A673 (cell line): ENCODE measurements around the gene MSH6. TPM values are rescaled to one million over a fixed set of nuclear protein-coding genes. Genes with fewer than 3 reads are reported as not detected.

Experiments
- Bru-seq: library from RNA; stranded (reverse); fragments of 400-500 nt; gene quantifications from one replicate; lab custom pipeline; 2021; lab: Mats Ljungman, UMichigan
- BruChase-seq, 2 experiments: library from RNA; stranded (reverse); fragments of 400-500 nt; gene quantifications; one replicate each; lab custom pipeline; 2021; lab: Mats Ljungman, UMichigan
- BruUV-seq: library from RNA; stranded (reverse); fragments of 400-500 nt; replicated peaks from 2 replicates; lab custom pipeline; 2021; lab: Mats Ljungman, UMichigan
- CTCF ChIA-PET: fragments of 300-600 bp; sonication (Branson Sonifier 250); formaldehyde crosslinking; loops from one replicate; lab custom pipeline; 2022; ENCODE audit warnings: antibody characterized with exemption; lab: Charles Lee
- POLR2A ChIA-PET: fragments of 300-600 bp; sonication (Branson Sonifier 250); formaldehyde crosslinking; loops from one replicate; lab custom pipeline; 2022; ENCODE audit warnings: antibody characterized with exemption; ENCODE audit not compliant: low non-redundant PET; lab: Charles Lee
- DNase-seq: peaks from one replicate; pipeline ENCODE4 v3.0.0-alpha.2; 2015; ENCODE audit warnings: low spot score
- H3K27ac ChIP-seq: fragments of 200-600 bp; sonication (generic); 2 replicates; pipeline ENCODE4 v1.5.1; 2016; ENCODE audit warnings: mixed run types, low read depth, mild to moderate bottlenecking, mixed read lengths, antibody characterized with exemption, low read length; ENCODE audit not compliant: poor library complexity, severe bottlenecking
- H3K27me3 ChIP-seq: fragments of 200-600 bp; sonication (generic); replicated peaks from 2 replicates; pipeline ENCODE4 v1.6.1; 2017; ENCODE audit warnings: mixed run types, low read depth, mild to moderate bottlenecking, mixed read lengths, antibody characterized with exemption, low read length; ENCODE audit not compliant: insufficient read depth, poor library complexity
- H3K36me3 ChIP-seq: fragments of 200-600 bp; sonication (generic); 2 replicates; pipeline ENCODE4 v1.6.1; 2016; ENCODE audit warnings: mixed run types, mild to moderate bottlenecking, mixed read lengths, antibody characterized with exemption, low read length; ENCODE audit not compliant: insufficient read depth, poor library complexity, severe bottlenecking
- H3K4me1 ChIP-seq: fragments of 200-600 bp; sonication (generic); 2 replicates; pipeline ENCODE4 v1.6.1; 2017; ENCODE audit warnings: mixed run types, mild to moderate bottlenecking, mixed read lengths, antibody characterized with exemption, low read length; ENCODE audit not compliant: insufficient read depth, poor library complexity, severe bottlenecking
- H3K4me3 ChIP-seq: fragments of 200-600 bp; sonication (generic); 2 replicates; pipeline ENCODE4 v1.5.1; 2016; ENCODE audit warnings: low read depth, mixed run types, mild to moderate bottlenecking, mixed read lengths, low read length; ENCODE audit not compliant: poor library complexity, severe bottlenecking
- H3K9me3 ChIP-seq: fragments of 200-600 bp; sonication (generic); 2 replicates; pipeline ENCODE4 v1.6.1; 2016; ENCODE audit warnings: mixed run types, low read depth, mild to moderate bottlenecking, mixed read lengths, antibody characterized with exemption, low read length; ENCODE audit not compliant: poor library complexity, severe bottlenecking
- EZH2 ChIP-seq: fragments of 200-600 bp; sonication (generic); IDR thresholded peaks from 2 replicates; pipeline ENCODE4 v1.6.1; 2017; ENCODE audit warnings: borderline replicate concordance, low read depth, mild to moderate bottlenecking, mixed read lengths, antibody characterized with exemption, low read length; ENCODE audit not compliant: poor library complexity, severe bottlenecking
- intact Hi-C: fragments of 100-400 bp; cut with micrococcal nuclease; formaldehyde crosslinking; loops from one replicate; pipeline ENCODE4 v1.10.0; 2022; ENCODE audit not compliant: unreplicated experiment
- long read RNA-seq: library from polyadenylated mRNA; stranded (forward); transcript quantifications from one replicate; pipeline ENCODE4 v2.0.0, GENCODE V29; 2022
- total RNA-seq: library from RNA; stranded (reverse); gene quantifications from 2 replicates; pipeline ENCODE4 v1.2.3, GENCODE V29; 2021
- TF ChIP-seq, protein P1 (sequence below): fragments of 300-800, 200-600 bp; sonication (generic); conservative IDR thresholded peaks from 2 replicates; pipeline ENCODE4 v1.5.1; 2017; ENCODE audit warnings: low read depth, mild to moderate bottlenecking, antibody characterized with exemption, low read length, moderate library complexity, mixed read lengths

Gene MSH6, protein sequence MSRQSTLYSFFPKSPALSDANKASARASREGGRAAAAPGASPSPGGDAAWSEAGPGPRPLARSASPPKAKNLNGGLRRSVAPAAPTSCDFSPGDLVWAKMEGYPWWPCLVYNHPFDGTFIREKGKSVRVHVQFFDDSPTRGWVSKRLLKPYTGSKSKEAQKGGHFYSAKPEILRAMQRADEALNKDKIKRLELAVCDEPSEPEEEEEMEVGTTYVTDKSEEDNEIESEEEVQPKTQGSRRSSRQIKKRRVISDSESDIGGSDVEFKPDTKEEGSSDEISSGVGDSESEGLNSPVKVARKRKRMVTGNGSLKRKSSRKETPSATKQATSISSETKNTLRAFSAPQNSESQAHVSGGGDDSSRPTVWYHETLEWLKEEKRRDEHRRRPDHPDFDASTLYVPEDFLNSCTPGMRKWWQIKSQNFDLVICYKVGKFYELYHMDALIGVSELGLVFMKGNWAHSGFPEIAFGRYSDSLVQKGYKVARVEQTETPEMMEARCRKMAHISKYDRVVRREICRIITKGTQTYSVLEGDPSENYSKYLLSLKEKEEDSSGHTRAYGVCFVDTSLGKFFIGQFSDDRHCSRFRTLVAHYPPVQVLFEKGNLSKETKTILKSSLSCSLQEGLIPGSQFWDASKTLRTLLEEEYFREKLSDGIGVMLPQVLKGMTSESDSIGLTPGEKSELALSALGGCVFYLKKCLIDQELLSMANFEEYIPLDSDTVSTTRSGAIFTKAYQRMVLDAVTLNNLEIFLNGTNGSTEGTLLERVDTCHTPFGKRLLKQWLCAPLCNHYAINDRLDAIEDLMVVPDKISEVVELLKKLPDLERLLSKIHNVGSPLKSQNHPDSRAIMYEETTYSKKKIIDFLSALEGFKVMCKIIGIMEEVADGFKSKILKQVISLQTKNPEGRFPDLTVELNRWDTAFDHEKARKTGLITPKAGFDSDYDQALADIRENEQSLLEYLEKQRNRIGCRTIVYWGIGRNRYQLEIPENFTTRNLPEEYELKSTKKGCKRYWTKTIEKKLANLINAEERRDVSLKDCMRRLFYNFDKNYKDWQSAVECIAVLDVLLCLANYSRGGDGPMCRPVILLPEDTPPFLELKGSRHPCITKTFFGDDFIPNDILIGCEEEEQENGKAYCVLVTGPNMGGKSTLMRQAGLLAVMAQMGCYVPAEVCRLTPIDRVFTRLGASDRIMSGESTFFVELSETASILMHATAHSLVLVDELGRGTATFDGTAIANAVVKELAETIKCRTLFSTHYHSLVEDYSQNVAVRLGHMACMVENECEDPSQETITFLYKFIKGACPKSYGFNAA (N-terminal part only)
- 182 and 189 TPM in 2 replicates for total RNA-seq
- percentile 98 among the genes with signal in this experiment for Bru-seq, nascent RNA
- percentile 98 among the genes with signal in this experiment for BruChase-seq, experiment 1, labeled RNA remaining after a 2-hour chase
- percentile 97 among the genes with signal in this experiment for BruChase-seq, experiment 2, labeled RNA remaining after a 6-hour chase
- long read RNA-seq, full-length matches to known transcripts = 160 of 205 reads
- long read RNA-seq, partial matches to known transcripts = 28 of 205 reads
- long read RNA-seq, other reads (novel, unspliced or antisense) = 17 of 205 reads

DNA sequence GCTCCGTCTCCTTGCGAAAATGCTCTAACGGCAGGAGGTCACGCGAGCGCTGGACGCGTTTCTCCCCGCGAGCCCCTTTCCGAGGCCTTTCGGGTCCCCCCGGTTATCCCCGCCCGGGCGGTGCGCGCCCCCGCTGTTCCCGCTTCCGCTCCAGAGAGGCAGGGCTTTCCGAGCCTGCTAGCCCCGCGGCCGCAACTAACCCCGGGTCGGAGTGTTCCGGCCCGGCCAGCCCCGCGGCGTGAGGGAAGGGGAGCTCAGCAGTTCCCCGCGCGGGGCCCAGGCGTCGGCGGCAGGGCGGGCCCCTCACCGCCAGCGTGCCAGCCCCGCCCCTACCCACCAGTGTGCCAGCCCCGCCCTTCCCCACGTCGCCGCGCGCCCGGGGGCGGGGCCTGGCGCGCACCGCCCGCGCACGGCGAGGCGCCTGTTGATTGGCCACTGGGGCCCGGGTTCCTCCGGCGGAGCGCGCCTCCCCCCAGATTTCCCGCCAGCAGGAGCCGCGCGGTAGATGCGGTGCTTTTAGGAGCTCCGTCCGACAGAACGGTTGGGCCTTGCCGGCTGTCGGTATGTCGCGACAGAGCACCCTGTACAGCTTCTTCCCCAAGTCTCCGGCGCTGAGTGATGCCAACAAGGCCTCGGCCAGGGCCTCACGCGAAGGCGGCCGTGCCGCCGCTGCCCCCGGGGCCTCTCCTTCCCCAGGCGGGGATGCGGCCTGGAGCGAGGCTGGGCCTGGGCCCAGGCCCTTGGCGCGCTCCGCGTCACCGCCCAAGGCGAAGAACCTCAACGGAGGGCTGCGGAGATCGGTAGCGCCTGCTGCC lies at the start of gene MSH6:
TSS of gene MSH6 (plus strand) at position 475 of the 815 bp plus-strand sequence. CDS start at position 564, 89 bp downstream.
- H3K36me3 ChIP-seq = peaks cover 10% of the 10 kb centered on the region
- peaks cover 4% of the 10 kb centered on the region for H3K4me1 ChIP-seq
- TF ChIP-seq, protein P1, sequence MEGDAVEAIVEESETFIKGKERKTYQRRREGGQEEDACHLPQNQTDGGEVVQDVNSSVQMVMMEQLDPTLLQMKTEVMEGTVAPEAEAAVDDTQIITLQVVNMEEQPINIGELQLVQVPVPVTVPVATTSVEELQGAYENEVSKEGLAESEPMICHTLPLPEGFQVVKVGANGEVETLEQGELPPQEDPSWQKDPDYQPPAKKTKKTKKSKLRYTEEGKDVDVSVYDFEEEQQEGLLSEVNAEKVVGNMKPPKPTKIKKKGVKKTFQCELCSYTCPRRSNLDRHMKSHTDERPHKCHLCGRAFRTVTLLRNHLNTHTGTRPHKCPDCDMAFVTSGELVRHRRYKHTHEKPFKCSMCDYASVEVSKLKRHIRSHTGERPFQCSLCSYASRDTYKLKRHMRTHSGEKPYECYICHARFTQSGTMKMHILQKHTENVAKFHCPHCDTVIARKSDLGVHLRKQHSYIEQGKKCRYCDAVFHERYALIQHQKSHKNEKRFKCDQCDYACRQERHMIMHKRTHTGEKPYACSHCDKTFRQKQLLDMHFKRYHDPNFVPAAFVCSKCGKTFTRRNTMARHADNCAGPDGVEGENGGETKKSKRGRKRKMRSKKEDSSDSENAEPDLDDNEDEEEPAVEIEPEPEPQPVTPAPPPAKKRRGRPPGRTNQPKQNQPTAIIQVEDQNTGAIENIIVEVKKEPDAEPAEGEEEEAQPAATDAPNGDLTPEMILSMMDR = no peak
- no peak for TF ChIP-seq EZH2
- peak within 1 kb of the TSS; percentile 99 for H3K27ac ChIP-seq
- H3K4me3 ChIP-seq = peak within 1 kb of the TSS; percentile 99
- no peaks in the 10 kb centered on the region for H3K9me3 ChIP-seq
- DNase-seq = peak; percentile 95
- BruUV-seq = no TSS peak
- intact Hi-C loops = loop anchor here (5.0 kb wide), 1 partner anchor 436 kb away; no protein-coding TSS in a partner anchor
- no peaks in the 10 kb centered on the region for H3K27me3 ChIP-seq
- CTCF ChIA-PET = interaction anchor here (0.8 kb wide), 1 partner anchor 15 kb away, joined by 4 read pairs; no protein-coding TSS in a partner anchor
- POLR2A ChIA-PET = interaction anchor here (0.9 kb wide), 1 partner anchor 14 kb away, joined by 3 read pairs; no protein-coding TSS in a partner anchor

DNA sequence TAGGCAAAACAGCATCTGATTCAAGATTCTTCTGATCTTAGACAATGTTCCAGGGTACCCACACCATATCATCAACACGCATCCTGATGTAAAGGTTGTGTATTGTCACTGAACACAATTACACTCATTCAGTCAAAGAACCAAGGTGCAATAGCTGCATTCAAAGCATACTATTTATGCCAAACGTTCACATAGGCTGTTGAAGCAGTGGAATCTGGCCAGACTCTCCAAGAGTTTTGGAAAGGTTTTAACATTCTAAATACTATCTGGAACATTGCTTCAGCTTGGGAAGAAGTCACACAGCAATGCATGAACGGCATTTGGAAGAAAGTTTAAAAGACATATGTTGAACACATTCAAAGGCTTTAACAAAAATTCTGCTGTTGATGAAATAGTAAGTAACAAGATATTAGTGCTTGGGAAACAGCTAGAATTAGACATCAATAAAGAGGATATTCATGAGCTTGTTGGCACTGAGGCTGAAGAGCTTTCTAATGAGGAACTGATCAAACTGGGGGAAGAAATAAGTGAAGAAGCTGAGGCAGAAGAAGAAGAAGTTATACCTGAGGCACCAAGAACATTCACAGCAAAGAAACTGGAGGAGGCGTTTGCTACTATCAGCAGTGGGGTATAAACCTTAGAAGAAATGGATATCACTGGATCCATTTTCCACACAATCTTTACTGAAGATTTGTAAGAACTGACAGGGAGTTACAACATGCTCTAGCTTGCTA lies 47.6 kb upstream of the MSH6 start:
- BruUV-seq = no TSS peak

More for the DNA sequence above, 47.6 kb upstream of the MSH6 start:
- Histone ChIP-seq H3K4me3 (no peak overlapping the region), H3K27me3 (peaks cover 3% of the 10 kb centered on the region), H3K27ac (no peak overlapping the region), H3K9me3 (no peaks in the 10 kb centered on the region), H3K4me1 (no peaks in the 10 kb centered on the region), H3K36me3 (no peaks in the 10 kb centered on the region)
- ChIA-PET CTCF (no interaction called here), POLR2A (no interaction called here)
- no peak for DNase-seq
- intact Hi-C loops = no loop called here
- TF ChIP-seq, protein P1 = no peak
- no peak for TF ChIP-seq EZH2
